Activated gamma-delta T cell treated with Interleukin-2 at 50 U/mL for 16 hours (primary cell): ENCODE data around the gene GIMD1.
"Not testable (repeated sequence)": the region's sequence is repeated elsewhere in the genome, so short reads cannot be mapped to it uniquely, and the experiment has no call there.

Experiments used
- DNase-seq: peaks from one replicate; pipeline ENCODE4 v3.0.0-alpha.2; 2020

GIMD1 gene

GRCh38 chr4:106347167-106347566, 21.4 kb downstream of the GIMD1 start:
- DNase-seq = no peak

GRCh38 chr4:106344647-106344970, 24.0 kb downstream of the GIMD1 start:
- DNase-seq = no peak

GRCh38 chr4:106343865-106344646, 24.5 kb downstream of the GIMD1 start:
- no peak for DNase-seq

GRCh38 chr4:106340774-106341173, 27.8 kb downstream of the GIMD1 start:
- no peak for DNase-seq

GRCh38 chr4:106339431-106339830, 29.1 kb downstream of the GIMD1 start:
- DNase-seq = no peak

GRCh38 chr4:106338671-106339070, 29.9 kb downstream of the GIMD1 start:
- no peak for DNase-seq

GRCh38 chr4:106337916-106338315, 30.7 kb downstream of the GIMD1 start:
- DNase-seq = no peak

GRCh38 chr4:106336618-106337017, 32.0 kb downstream of the GIMD1 start:
- DNase-seq = no peak

GRCh38 chr4:106334741-106335470, 33.7 kb downstream of the GIMD1 start:
- no peak for DNase-seq

GRCh38 chr4:106333186-106333585, 35.4 kb downstream of the GIMD1 start:
- no peak for DNase-seq

GRCh38 chr4:106329041-106329618, 39.4 kb downstream of the GIMD1 start:
- no peak for DNase-seq

GRCh38 chr4:106325800-106326199, 42.8 kb downstream of the GIMD1 start:
- DNase-seq = no peak

- DNase-seq = no peak
These were observed 45.5 kb downstream of the GIMD1 start for GRCh38 chr4:106323119-106323518.

- not testable (repeated sequence) for DNase-seq
These were observed 46.8 kb downstream of the GIMD1 start for GRCh38 chr4:106321814-106322213.

- DNase-seq = not testable (repeated sequence)
These were observed 47.4 kb downstream of the GIMD1 start for GRCh38 chr4:106321168-106321567.

GRCh38 chr4:106320235-106320634, 48.3 kb downstream of the GIMD1 start:
- no peak for DNase-seq

GRCh38 chr4:106318511-106318910, 50.1 kb downstream of the GIMD1 start:
- DNase-seq = no peak

GRCh38 chr4:106317815-106318214, 50.8 kb downstream of the GIMD1 start:
- no peak for DNase-seq

- DNase-seq = no peak
These were observed 51.7 kb downstream of the GIMD1 start for GRCh38 chr4:106316773-106317409.

- DNase-seq = peak; percentile 84
These were observed 52.4 kb downstream of the GIMD1 start, which contains the start of the genes AIMP1 and TBCK for GRCh38 chr4:106315968-106316772. Gene AIMP1, plus strand, starts transcription at chr4:106316550. Its CDS starts 8,460 bp downstream, at chr4:106325010. Gene TBCK, minus strand, starts transcription at chr4:106316209. Its CDS starts 7,249 bp downstream, at chr4:106308960.

- DNase-seq = peak; percentile 30
These were observed 53.1 kb downstream of the GIMD1 start for GRCh38 chr4:106315476-106315967.

- no peak for DNase-seq
These were observed 53.6 kb downstream of the GIMD1 start for GRCh38 chr4:106314960-106315359.
